PC-3 (cell line): ENCODE measurements around the gene RNU5B-1.

Experiments used
- EZH2 ChIP-seq: fragments of 300-600 bp; sonication (generic); IDR thresholded peaks from one replicate; pipeline ENCODE4 v1.6.1; 2017; ENCODE audit warnings: antibody characterized with exemption, mild to moderate bottlenecking, low read length; ENCODE audit not compliant: unreplicated experiment
- EZH2phosphoT487 ChIP-seq: fragments of 300-600 bp; sonication (generic); IDR thresholded peaks from 2 replicates; pipeline ENCODE4 v1.6.1; 2018; ENCODE audit warnings: mild to moderate bottlenecking, antibody characterized with exemption, low read length, borderline replicate concordance
- TF ChIP-seq, protein P1 (sequence below): fragments of 300-600 bp; sonication (generic); conservative IDR thresholded peaks from 2 replicates; pipeline ENCODE4 v1.5.1; 2017; ENCODE audit warnings: antibody characterized with exemption, low read depth, mild to moderate bottlenecking, low read length

DNA sequence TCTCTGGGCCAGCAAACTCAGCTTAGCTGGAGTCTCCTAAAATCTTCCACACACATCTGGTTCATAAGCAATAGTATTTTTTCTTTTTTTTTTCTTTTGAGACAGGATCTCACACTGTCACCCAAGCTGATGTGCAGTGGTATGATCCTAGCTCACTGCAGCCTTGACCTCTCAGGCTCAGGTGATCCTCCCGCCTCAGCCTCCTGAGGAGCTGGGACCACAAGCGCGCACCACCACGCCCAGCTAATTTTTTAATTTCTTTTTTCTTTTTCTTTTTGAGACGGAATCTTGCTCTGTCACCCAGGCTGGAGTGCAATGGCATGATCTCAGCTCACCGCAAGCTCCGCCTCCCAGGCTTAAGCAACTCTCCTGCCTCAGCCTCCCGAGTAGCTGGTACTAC is 34.3 kb downstream of the RNU5B-1 start:
- TF ChIP-seq, protein P1, sequence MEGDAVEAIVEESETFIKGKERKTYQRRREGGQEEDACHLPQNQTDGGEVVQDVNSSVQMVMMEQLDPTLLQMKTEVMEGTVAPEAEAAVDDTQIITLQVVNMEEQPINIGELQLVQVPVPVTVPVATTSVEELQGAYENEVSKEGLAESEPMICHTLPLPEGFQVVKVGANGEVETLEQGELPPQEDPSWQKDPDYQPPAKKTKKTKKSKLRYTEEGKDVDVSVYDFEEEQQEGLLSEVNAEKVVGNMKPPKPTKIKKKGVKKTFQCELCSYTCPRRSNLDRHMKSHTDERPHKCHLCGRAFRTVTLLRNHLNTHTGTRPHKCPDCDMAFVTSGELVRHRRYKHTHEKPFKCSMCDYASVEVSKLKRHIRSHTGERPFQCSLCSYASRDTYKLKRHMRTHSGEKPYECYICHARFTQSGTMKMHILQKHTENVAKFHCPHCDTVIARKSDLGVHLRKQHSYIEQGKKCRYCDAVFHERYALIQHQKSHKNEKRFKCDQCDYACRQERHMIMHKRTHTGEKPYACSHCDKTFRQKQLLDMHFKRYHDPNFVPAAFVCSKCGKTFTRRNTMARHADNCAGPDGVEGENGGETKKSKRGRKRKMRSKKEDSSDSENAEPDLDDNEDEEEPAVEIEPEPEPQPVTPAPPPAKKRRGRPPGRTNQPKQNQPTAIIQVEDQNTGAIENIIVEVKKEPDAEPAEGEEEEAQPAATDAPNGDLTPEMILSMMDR: no peak
- TF ChIP-seq EZH2phosphoT487: no peak
- TF ChIP-seq EZH2: no peak
